Measurements from ENCODE around the gene PDE6C. TPM values are rescaled to one million over a fixed set of nuclear protein-coding genes. Genes with fewer than 3 reads are reported as not detected.

PDE6C gene
- total and polyA plus RNA-seq, 2 donors (not counting 1 experiment from before 2014, with no cell fraction given) = not detected

- Histone ChIP-seq H3K4me3 (ENCODE audit: control extremely low read depth in 1 of 5, extremely low read depth in 1 of 5, insufficient read depth in 1 of 5, low read depth in 2 of 5, low read length in 4 of 5) (peak overlapping the region; percentile 79 to 98 (median 88)), H2AFZ (ENCODE audit: insufficient read depth, low read depth, low read length, poor library complexity, severe bottlenecking) (peak overlapping the region; percentile 90), H3K79me2 (ENCODE audit: control insufficient read depth, insufficient read depth, low read length) (no peaks in the 10 kb centered on the region), H3K4me1 (ENCODE audit: control insufficient read depth in 2 of 2, insufficient read depth in 2 of 2, low read length in 2 of 2) (peaks cover 11% of the 10 kb centered on the region in 2 donors), H3K27me3 (replicated peaks in 1 of 4; ENCODE audit: control extremely low read depth in 1 of 4, control insufficient read depth in 3 of 4, insufficient read depth in 4 of 4, low read length in 3 of 4) (no peaks in the 10 kb centered on the region), H3K4me2 (replicated peaks; ENCODE audit: low read depth, low read length, poor library complexity, severe bottlenecking) (peak overlapping the region; percentile 77), H3K9me3 (ENCODE audit: control extremely low read depth in 1 of 3, control insufficient read depth in 2 of 3, insufficient read depth in 1 of 3, low read length in 2 of 3) (no peaks in the 10 kb centered on the region), H3K27ac (ENCODE audit: low read length in 2 of 2) (peak overlapping the region; percentile 64 to 92), H3K36me3 (replicated peaks in 1 of 2; ENCODE audit: control extremely low read depth in 1 of 2, control insufficient read depth in 1 of 2, extremely low read depth in 1 of 2, insufficient read depth in 2 of 2, low read length in 1 of 2) (peaks cover 7 to 11% of the 10 kb centered on the region in 2 experiments), H3K9ac (ENCODE audit: low read length) (peak overlapping the region; percentile 81), H4K20me1 (ENCODE audit: control insufficient read depth, insufficient read depth, low read length, poor library complexity, severe bottlenecking) (no peaks in the 10 kb centered on the region)
- ATAC-seq (ENCODE audit: low read depth) = peak; percentile 9
- no peak overlapping the region for H3K27ac Mint-ChIP-seq
- no peaks in the 10 kb centered on the region for H3K9me3 Mint-ChIP-seq (ENCODE audit: insufficient read depth)
- H3K4me3 Mint-ChIP-seq = no peak overlapping the region
- no peaks in the 10 kb centered on the region for H3K27me3 Mint-ChIP-seq
- WGBS (ENCODE audit: insufficient coverage) = 4% methylated on average over 9 of the region's 9 CpGs
- H3K4me1 Mint-ChIP-seq = peaks cover 9% of the 10 kb centered on the region
- no peak for DNase-seq
- TF ChIP-seq CTCF (IDR thresholded peaks at IDR 0.05) (no peak), EZH2 (IDR thresholded peaks at IDR 0.05; ENCODE audit: borderline replicate concordance, insufficient read depth, low read depth, low read length, poor library complexity, severe bottlenecking) (no peak)
- ChIA-PET POLR2A (interaction anchor here (1.3 to 1.5 kb wide), 2 partner anchors 50 to 114 kb away, joined by 3 to 4 read pairs; no protein-coding TSS in a partner anchor), CTCF (interaction anchor here (0.6 to 3.1 kb wide), 10 partner anchors 12 to 618 kb away, joined by 3 to 40 read pairs (median 4); no protein-coding TSS in a partner anchor)
- intact Hi-C loops (cut with micrococcal nuclease) = loop anchor here (1.0 to 10.0 kb wide), 9 partner anchors 49 to 1905 kb away; partner anchors contain the start of genes CEP55, CPEB3, HELLS and KIF11
These were observed 89.5 kb downstream of the PDE6C start for GRCh38 chr10:93701866-93702209.

Measured in B cell (primary cell).